Measurements from ENCODE around the gene ALK. TPM values are rescaled to one million over a fixed set of nuclear protein-coding genes. Genes with fewer than 3 reads are reported as not detected.

ALK gene
- total RNA-seq, 4 donors from 2014 or later = 0.83 to 1.6 (median 1.2) TPM

DNA sequence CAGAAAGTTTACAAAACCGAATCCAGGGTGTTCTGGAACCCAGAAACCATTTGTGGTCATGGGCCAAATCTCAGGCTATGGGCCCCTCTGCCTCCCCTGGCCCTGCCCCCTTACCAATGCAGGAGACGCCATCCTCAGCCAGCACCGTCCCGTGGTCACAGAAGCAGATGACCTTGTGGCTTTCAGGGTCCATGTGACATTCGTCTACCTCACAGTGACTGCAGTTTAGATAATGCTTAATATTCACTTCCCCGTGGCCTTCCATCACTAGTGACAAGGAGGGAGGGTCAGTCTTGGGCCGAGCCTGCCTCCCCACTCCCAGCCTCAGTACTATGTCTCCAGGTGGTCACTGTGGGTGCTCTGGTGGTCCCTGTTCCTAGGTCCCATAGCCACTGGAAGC is 694.6 kb downstream of the ALK start:
- Histone ChIP-seq H3K4me1 (peaks cover 0 to 10% (median 0%) of the 10 kb centered on the region in 4 donors), H3K27me3 (peaks cover 0 to 49% (median 0%) of the 10 kb centered on the region in 4 donors), H3K4me3 (no peak overlapping the region), H3K9me3 (no peaks in the 10 kb centered on the region), H3K27ac (replicated peaks in 1 of 4) (no peak overlapping the region), H3K36me3 (no peaks in the 10 kb centered on the region)
- WGBS = 52% methylated on average over 7 of the region's 7 CpGs
- intact Hi-C loops (cut with DNase I) = no loop called here
- no peak for DNase-seq (ENCODE audit: extremely low spot score)
- TF ChIP-seq CTCF (IDR thresholded peaks at IDR 0.05) = no peak
- TF ChIP-seq EP300 (IDR thresholded peaks at IDR 0.05) = no peak
- TF ChIP-seq POLR2A (IDR thresholded peaks at IDR 0.05; ENCODE audit: low read depth) = no peak
- TF ChIP-seq POLR2AphosphoS5 (IDR thresholded peaks at IDR 0.05) = no peak

DNA sequence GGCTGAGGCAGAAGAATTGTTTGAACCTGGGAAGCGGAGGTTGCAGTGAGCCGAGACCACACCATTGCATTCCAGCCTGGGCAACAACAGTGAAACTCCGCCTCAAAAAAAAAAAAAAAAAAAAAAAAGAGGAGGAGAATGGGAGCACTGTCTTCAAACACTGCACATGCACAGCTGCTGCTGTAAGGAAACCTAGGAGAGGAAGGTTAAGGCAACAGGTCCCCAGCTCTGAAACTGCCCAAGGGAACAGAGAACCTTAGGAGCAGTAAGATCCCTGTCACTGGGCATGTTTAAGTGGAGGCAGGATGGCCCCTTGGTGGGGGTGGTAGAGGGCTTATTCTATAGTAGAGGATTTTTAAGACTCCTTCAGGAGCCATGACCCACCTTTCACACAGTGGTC is 695.0 kb downstream of the ALK start:
- Histone ChIP-seq H3K4me3 (no peak overlapping the region), H3K27me3 (peaks cover 0 to 49% (median 0%) of the 10 kb centered on the region in 4 donors), H3K9me3 (no peaks in the 10 kb centered on the region), H3K36me3 (no peaks in the 10 kb centered on the region), H3K27ac (replicated peaks in 1 of 4) (no peak overlapping the region), H3K4me1 (peaks cover 0 to 10% (median 0%) of the 10 kb centered on the region in 4 donors)
- intact Hi-C loops (cut with DNase I) = no loop called here
- TF ChIP-seq EP300 (IDR thresholded peaks at IDR 0.05) (no peak), CTCF (IDR thresholded peaks at IDR 0.05) (no peak), POLR2A (IDR thresholded peaks at IDR 0.05; ENCODE audit: low read depth) (no peak), POLR2AphosphoS5 (IDR thresholded peaks at IDR 0.05) (no peak)
- no peak for DNase-seq (ENCODE audit: extremely low spot score)
- 82% methylated on average over 3 of the region's 3 CpGs for WGBS

DNA sequence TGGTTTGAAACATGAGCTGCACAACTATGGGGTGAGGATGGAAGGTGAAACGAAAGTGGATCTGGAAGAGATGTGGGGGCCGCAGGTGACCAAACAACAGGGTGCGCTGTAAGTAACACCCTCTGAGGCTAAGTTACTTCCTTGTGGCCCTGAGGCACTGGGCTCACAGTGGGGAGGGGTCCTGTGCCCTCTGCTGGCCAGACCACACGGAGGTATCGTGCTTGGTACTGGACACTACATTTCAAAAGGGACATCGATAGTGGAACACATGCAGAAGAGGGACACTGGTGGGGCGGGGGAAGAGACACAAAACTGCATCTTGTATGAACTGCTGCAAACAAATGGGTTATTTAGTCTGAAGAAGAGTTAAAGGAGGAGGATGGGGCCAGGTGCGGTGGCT is 695.6 kb downstream of the ALK start:
- H3K36me3 ChIP-seq = no peaks in the 10 kb centered on the region
- WGBS = 84% methylated on average over 8 of the region's 8 CpGs
- no peaks in the 10 kb centered on the region for H3K9me3 ChIP-seq
- H3K27me3 ChIP-seq = peaks cover 0 to 49% (median 0%) of the 10 kb centered on the region in 4 donors
- peaks cover 0 to 10% (median 0%) of the 10 kb centered on the region in 4 donors for H3K4me1 ChIP-seq
- TF ChIP-seq CTCF (IDR thresholded peaks at IDR 0.05) = no peak
- no peak for TF ChIP-seq EP300 (IDR thresholded peaks at IDR 0.05)
- TF ChIP-seq POLR2AphosphoS5 (IDR thresholded peaks at IDR 0.05) = no peak
- no peak for TF ChIP-seq POLR2A (IDR thresholded peaks at IDR 0.05; ENCODE audit: low read depth)
- H3K4me3 ChIP-seq = no peak overlapping the region
- intact Hi-C loops (cut with DNase I) = no loop called here
- no peak for DNase-seq (ENCODE audit: extremely low spot score)
- H3K27ac ChIP-seq (replicated peaks in 1 of 4) = no peak overlapping the region

DNA sequence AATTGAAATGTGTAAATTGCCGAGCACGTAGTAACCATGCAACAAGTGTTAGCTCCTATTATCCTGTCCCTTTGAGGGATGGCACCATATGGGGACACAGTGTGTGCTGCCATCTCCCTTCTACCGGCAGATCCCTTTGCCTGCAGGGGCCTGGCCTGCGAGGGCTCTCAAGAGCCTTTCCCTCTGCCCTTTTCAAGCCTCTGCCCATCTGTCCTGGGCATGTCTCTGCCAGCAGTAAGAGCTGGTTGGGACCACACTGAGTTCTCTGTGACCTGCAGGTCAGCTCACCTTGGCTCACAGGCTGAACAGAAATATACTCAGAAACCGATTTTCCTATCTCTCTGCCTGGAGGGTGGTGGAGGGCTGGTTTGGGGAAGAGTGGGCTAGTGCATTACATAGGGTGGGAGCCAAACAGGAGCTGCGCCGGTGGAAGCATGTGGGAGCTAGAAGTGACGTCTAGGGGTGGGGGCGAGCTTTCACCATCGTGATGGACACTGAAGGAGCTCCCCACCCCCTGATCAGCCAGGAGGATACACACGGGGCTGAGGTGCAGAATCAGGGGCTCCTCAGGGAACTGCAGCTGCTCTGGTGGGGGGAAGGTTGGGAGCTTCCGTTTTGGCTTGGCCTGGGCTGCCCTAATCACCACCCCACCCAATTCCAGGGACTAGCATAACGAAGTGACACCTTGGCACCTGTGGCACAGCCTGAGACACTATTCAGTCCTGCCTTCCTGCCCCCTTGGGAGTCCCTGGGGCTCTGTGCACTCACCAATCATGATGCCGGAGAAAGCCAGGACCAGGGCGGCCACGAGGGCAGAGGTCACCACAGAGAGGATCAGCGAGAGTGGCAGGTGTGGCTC is 696.5 kb downstream of the ALK start:
- no peak for DNase-seq (ENCODE audit: extremely low spot score)
- Histone ChIP-seq H3K27me3 (peaks cover 0 to 49% (median 0%) of the 10 kb centered on the region in 4 donors), H3K4me3 (no peak overlapping the region), H3K36me3 (no peaks in the 10 kb centered on the region), H3K27ac (replicated peaks in 1 of 4) (no peak overlapping the region), H3K9me3 (no peaks in the 10 kb centered on the region), H3K4me1 (peaks cover 0 to 10% (median 0%) of the 10 kb centered on the region in 4 donors)
- no peak for TF ChIP-seq EP300 (IDR thresholded peaks at IDR 0.05)
- TF ChIP-seq CTCF (IDR thresholded peaks at IDR 0.05) = no peak
- TF ChIP-seq POLR2AphosphoS5 (IDR thresholded peaks at IDR 0.05) = no peak
- no peak for TF ChIP-seq POLR2A (IDR thresholded peaks at IDR 0.05; ENCODE audit: low read depth)
- intact Hi-C loops (cut with DNase I) = no loop called here
- 79% methylated on average over 12 of the region's 17 CpGs for WGBS

All from esophagus muscularis mucosa (tissue), 4 donors.